ENCODE measurements around the gene SLC66A1. TPM values are rescaled to one million over a fixed set of nuclear protein-coding genes. Genes with fewer than 3 reads are reported as not detected.

Gene SLC66A1
- total RNA-seq, 1 experiment from 2014 or later = 22.5 TPM

GRCh38 chr1:19262744-19263143 is 49.4 kb upstream of the SLC66A1 start:
- Histone ChIP-seq H2AK5ac (ENCODE audit: insufficient read length, low read length) (no peak overlapping the region), H3K79me1 (ENCODE audit: insufficient read depth, low read depth, low read length, poor library complexity, severe bottlenecking) (no peaks in the 10 kb centered on the region), H3K18ac (ENCODE audit: insufficient read length, low read depth, low read length) (no peak overlapping the region), H4K91ac (ENCODE audit: insufficient read length, low read depth, low read length) (no peak overlapping the region), H2BK15ac (ENCODE audit: low read depth, low read length) (no peak overlapping the region), H3K27me3 (ENCODE audit: insufficient read depth, low read length) (no peaks in the 10 kb centered on the region), H2BK12ac (ENCODE audit: insufficient read length, low read depth, low read length) (no peak overlapping the region), H2BK120ac (ENCODE audit: low read depth, low read length, poor library complexity, severe bottlenecking) (no peak overlapping the region), H3K27ac (ENCODE audit: insufficient read length, low read depth, low read length) (no peak overlapping the region), H3K23me2 (ENCODE audit: insufficient read length, low read depth, low read length, poor library complexity, severe bottlenecking) (no peaks in the 10 kb centered on the region), H3K9me3 (ENCODE audit: control insufficient read depth, low read depth, low read length) (no peaks in the 10 kb centered on the region), H3K23ac (ENCODE audit: insufficient read length, low read depth, low read length) (no peak overlapping the region), H3K4ac (ENCODE audit: low read depth, low read length) (no peak overlapping the region), H2AFZ (ENCODE audit: low read length) (no peak overlapping the region), H2BK5ac (ENCODE audit: insufficient read length, low read length) (no peak overlapping the region), H3T11ph (ENCODE audit: low read length) (no peak overlapping the region), H3K9ac (ENCODE audit: extremely low read depth, insufficient read length, low read length) (no peak overlapping the region), H4K8ac (replicated peaks; ENCODE audit: insufficient read length, low read depth, low read length) (no peak overlapping the region), H3K4me1 (ENCODE audit: insufficient read depth, low read length) (no peaks in the 10 kb centered on the region), H3K14ac (ENCODE audit: insufficient read depth, low read length) (no peak overlapping the region; the same call in 1 of the 2 replicates), H2BK20ac (ENCODE audit: low read depth, low read length, poor library complexity, severe bottlenecking) (no peak overlapping the region), H3K79me2 (ENCODE audit: insufficient read depth, low read length) (no peaks in the 10 kb centered on the region), H4K20me1 (ENCODE audit: control insufficient read depth, insufficient read depth, insufficient read length) (no peaks in the 10 kb centered on the region), H3K56ac (ENCODE audit: insufficient read length, low read depth, low read length) (no peak overlapping the region), H3K4me2 (ENCODE audit: insufficient read depth, insufficient read length, low read length) (no peak overlapping the region), H4K5ac (ENCODE audit: insufficient read length, low read depth, low read length) (no peak overlapping the region)
- Mint-ChIP-seq H3K9me3 (no peaks in the 10 kb centered on the region), H3K27me3 (ENCODE audit: low read depth) (0 out of 2 replicates have a peak, but pooled peaks cover 1% of the 10 kb centered on the region), H3K27ac (no peak overlapping the region), H3K4me3 (no peak overlapping the region), H3K4me1 (no peaks in the 10 kb centered on the region), H3K36me3 (ENCODE audit: insufficient read depth in 1 of 3, low read depth in 3 of 3) (peaks cover 13 to 30% (median 26%) of the 10 kb centered on the region in 3 experiments; a peak in 6 of 7 replicates)
- TF ChIP-seq CTCF (conservative IDR thresholded peaks at IDR 0.05) = no peak
- DNase-seq = no peak
- no CpG with 5 or more reads among the region's 5 CpGs for WGBS (ENCODE audit: extremely low coverage, insufficient read length, low lambda C conversion rate)
